H7 (cell line): Measurements from ENCODE around the gene BABAM1. TPM values are rescaled to one million over a fixed set of nuclear protein-coding genes. Genes with fewer than 3 reads are reported as not detected.

ENCODE experiments used
- DNase-seq: peaks from one replicate; pipeline ENCODE4 v3.0.0; 2012
- H3K27me3 ChIP-seq: 2 replicates; pipeline ENCODE4 v1.6.0; 2011; ENCODE audit warnings: mild to moderate bottlenecking, low read length; ENCODE audit not compliant: control insufficient read depth, insufficient read depth
- H3K36me3 ChIP-seq: replicated peaks from 2 replicates; pipeline ENCODE4 v1.5.1; 2011; ENCODE audit warnings: low read length; ENCODE audit not compliant: control insufficient read depth, insufficient read depth
- H3K4me3 ChIP-seq: 2 replicates; pipeline ENCODE4 v1.5.1; 2011; ENCODE audit warnings: low read depth, mild to moderate bottlenecking, control low read depth, low read length, moderate library complexity; ENCODE audit not compliant: insufficient read depth
- total RNA-seq: library from RNA; depleted of rRNA; stranded (reverse); fragments of >200 nt; shearing (Covaris generic); gene quantifications from 2 replicates; pipeline ENCODE4 v1.2.3, GENCODE V29; 2014

The BABAM1 gene
- total RNA-seq, 1 experiment from 2014 or later: 194 TPM

- Histone ChIP-seq H3K36me3 (peaks cover 11% of the 10 kb centered on the region), H3K27me3 (no peaks in the 10 kb centered on the region), H3K4me3 (no peak overlapping the region)
- DNase-seq: no peak
Observed at GRCh38 chr19:17311455-17312188, 44.4 kb downstream of the BABAM1 start.

- H3K27me3 ChIP-seq: no peaks in the 10 kb centered on the region
- DNase-seq: no peak
- peaks cover 11% of the 10 kb centered on the region for H3K36me3 ChIP-seq
- no peak overlapping the region for H3K4me3 ChIP-seq
Observed at GRCh38 chr19:17312189-17313113, 45.2 kb downstream of the BABAM1 start.

GRCh38 chr19:17314007-17314593 lies 46.9 kb downstream of the BABAM1 start:
- Histone ChIP-seq H3K36me3 (peaks cover 11% of the 10 kb centered on the region), H3K4me3 (no peak overlapping the region), H3K27me3 (no peaks in the 10 kb centered on the region)
- DNase-seq: no peak

DNA sequence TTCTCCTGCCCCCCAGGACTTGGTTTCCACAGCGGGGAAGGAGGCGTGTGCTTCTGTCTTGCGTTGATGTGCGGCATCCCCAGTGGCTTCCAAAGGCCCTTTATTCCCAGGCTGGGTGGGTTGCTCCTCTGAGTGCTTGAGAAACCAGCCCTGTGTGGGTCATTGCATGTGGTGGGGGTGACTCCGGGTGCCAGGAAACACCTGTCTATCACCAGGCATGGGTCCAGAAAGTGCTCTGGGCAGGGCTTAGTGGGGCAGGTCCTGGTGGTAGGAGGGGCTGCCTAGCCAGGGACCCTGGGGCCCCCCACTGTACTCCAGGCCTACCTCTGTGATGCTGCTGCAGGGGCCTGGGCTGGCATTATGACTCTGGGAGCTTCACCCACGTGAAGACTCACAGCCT lies 51.7 kb downstream of the BABAM1 start:
- Histone ChIP-seq H3K27me3 (no peaks in the 10 kb centered on the region), H3K36me3 (peaks cover 13% of the 10 kb centered on the region), H3K4me3 (no peak overlapping the region)
- DNase-seq: no peak

- peaks cover 11% of the 10 kb centered on the region for H3K36me3 ChIP-seq
- no peak overlapping the region for H3K4me3 ChIP-seq
- peak; percentile 26 for DNase-seq
- H3K27me3 ChIP-seq: no peaks in the 10 kb centered on the region
Observed at GRCh38 chr19:17319473-17320238, 52.4 kb downstream of the BABAM1 start.

GRCh38 chr19:17320435-17320834 lies 53.2 kb downstream of the BABAM1 start:
- H3K4me3 ChIP-seq: no peak overlapping the region
- H3K27me3 ChIP-seq: no peaks in the 10 kb centered on the region
- H3K36me3 ChIP-seq: peaks cover 10% of the 10 kb centered on the region
- DNase-seq: peak; percentile 44

DNA sequence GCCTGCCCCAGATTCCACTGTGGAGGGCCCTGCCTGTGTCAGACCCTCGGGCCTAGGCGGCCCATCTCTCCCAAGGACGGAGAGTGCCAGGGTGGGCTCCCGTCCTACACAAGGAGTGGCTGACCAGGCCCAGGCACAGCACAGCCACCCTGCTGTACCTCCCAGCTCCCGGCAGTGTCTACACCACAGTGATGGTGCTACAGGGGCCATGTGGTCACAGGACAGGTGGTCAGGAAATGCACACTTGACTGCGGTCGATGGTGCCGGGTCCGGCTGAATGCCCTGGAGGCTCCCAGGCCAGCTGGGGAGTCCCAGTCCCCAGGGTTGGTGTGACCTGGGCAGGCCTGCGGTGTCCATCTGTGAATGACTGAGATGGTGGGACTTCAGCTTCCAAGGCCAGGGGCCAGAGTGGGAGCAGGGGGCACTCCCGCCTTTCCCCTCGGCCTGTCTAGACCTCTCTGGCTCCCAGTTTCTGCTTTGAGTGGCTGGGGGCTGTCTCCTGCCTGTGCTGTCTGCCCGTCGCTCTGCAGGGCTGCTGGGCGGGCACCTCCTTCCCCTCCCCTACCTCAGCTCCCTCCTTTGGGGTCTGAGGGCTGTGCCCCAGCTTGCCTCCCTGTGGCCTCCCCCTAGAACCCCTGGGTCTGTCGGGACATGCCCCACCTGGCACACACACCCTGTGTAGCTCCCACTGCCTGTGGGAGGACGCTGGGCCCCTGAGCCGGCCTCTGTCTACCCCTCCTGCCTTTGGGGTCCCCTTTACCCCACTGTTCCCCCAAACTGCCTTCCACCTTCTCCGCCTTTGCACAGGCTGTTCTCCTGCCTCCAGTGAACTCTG lies 54.6 kb downstream of the BABAM1 start:
- Histone ChIP-seq H3K36me3 (peaks cover 6% of the 10 kb centered on the region), H3K4me3 (no peak overlapping the region), H3K27me3 (no peaks in the 10 kb centered on the region)
- DNase-seq: peak; percentile 47

DNA sequence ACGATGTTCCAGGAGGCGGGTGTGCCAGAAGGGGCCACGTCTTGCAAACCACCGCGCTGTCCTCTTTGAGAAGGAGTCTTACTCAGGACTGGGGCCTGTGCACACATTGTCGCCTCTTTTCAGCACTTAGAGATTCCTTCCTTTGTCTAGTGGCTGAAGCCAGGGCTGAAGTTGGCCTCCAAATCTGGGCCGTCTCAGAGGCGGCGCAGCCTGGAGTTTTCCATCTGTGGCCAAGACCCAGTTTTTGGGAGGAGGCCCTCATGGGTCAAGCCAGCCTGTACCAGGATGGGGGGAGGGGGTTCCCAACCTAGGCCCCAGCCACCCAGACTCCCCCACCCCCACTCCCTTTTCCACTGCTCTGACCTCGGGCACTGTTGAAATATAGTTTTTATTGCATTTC lies 55.6 kb downstream of the BABAM1 start:
- no peak for DNase-seq
- Histone ChIP-seq H3K36me3 (peaks cover 6% of the 10 kb centered on the region), H3K27me3 (no peaks in the 10 kb centered on the region), H3K4me3 (no peak overlapping the region)

- peak; percentile 71 for DNase-seq
- Histone ChIP-seq H3K27me3 (no peaks in the 10 kb centered on the region), H3K4me3 (no peak overlapping the region), H3K36me3 (peaks cover 6% of the 10 kb centered on the region)
Observed at GRCh38 chr19:17323300-17323963, 56.2 kb downstream of the BABAM1 start.

DNA sequence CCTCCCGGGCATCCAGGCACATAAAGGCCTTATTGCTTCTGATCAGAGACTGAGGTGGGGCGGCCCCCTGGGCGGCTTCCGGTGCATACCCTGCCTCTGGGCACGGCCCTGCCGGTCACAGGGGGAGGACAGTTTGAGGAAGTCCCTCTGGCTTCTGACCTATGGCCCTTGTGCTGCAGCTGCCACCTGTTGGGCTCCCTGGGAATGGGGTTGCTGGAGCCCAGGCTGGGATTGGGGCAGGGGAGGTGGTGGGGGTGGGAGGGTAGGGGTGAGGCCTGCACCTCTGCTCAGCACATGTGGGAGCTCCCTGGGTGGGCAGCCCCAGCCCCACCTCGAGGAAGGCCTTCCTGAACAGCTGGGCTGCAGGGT lies 56.7 kb downstream of the BABAM1 start:
- Histone ChIP-seq H3K36me3 (peaks cover 6% of the 10 kb centered on the region), H3K27me3 (peaks cover 3% of the 10 kb centered on the region), H3K4me3 (no peak overlapping the region)
- no peak for DNase-seq

DNA sequence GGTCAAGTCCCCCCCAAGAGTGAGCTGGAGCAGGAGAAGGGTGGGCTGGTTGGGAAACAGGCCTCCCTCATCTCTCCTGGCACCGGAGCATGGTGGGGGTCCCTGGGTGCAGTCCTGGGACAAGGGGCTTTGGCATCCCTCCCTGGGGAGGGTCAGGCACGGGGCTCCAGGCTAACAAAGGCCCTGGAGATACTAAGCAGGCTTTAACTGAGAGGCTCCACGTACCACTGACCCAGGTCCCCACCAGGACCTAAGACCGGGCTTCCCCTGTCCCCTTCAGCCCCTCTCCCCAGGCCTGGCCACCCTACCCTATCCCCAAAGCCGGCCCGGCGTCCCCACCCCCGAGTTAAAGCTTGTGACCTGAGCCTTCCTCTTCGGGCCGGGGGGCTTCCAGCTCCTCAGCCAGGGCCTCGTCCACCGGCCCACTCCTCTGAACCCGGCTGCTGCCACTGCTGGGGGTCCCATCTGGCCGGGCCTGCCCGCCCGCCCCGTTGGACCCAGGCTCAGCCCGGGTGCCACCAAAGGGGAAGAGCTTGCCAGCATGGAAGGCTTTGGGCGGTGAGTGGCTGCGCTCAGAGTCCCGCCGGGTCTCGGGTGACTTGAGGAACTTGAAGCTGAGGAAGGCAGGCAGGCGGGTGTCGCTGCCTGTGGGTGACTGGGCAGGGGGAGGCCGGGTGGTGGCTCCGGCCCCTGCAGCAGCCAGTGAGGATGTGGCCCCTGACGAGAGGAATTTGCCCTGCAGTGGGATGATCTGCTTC lies 57.3 kb downstream of the BABAM1 start:
- H3K27me3 ChIP-seq: peaks cover 9% of the 10 kb centered on the region
- no peak for DNase-seq
- peaks cover 4% of the 10 kb centered on the region for H3K36me3 ChIP-seq
- H3K4me3 ChIP-seq: no peak overlapping the region

- H3K36me3 ChIP-seq: peaks cover 1% of the 10 kb centered on the region
- H3K4me3 ChIP-seq: no peak overlapping the region
- DNase-seq: no peak
- peaks cover 13% of the 10 kb centered on the region for H3K27me3 ChIP-seq
Observed at GRCh38 chr19:17325133-17325532, 57.9 kb downstream of the BABAM1 start.
